SKM-1 treated with dmso at 0.1 percent for 144 hours (cell line): ENCODE data around the gene EAF2.

Source experiments
- DNase-seq: peaks from one replicate; lab custom pipeline; 2025; ENCODE audit not compliant: unreplicated experiment; lab: John Stamatoyannopoulos, UW

The EAF2 gene

DNA sequence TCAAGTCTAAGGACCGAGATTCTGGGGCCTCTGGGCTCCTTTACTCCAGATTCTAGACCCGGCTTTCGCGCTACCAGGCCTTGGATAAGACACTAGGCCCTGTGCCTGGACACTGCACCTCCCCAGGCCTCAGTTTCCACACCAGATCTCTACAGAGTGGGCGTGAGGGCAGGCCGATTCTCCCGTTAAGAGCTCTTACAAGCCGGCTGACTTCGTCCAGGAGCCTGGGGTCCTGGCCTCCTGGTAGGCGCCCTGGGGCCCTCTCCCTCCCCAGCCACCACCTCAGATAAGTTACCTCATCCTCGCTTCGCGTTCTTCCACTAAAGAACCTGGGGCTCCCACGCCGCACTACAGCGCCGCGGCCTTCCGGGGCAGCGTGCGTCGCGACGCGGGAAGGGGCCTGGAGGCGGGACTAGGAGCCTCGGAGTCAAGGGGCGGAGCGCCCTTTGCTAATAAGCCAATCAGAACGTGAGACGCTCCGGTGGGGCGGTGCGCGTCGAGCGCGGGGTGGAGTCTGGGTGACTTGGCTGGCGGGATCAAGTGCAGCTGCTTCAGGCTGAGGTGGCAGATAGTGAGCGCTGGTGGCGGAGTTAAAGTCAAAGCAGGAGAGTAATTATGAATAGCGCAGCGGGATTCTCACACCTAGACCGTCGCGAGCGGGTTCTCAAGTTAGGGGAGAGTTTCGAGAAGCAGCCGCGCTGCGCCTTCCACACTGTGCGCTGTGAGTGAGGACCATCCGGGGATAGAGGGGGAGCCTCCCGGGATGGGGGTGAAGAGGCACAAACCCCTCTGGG lies at the start of gene EAF2, which contains the start of gene IQCB1:
TSS of gene EAF2 (plus strand) at position 539 of the 794 bp plus-strand sequence. CDS start at position 616, 77 bp downstream.
TSS of gene IQCB1 (minus strand) at position 390 of the 794 bp plus-strand sequence. CDS start 6,100 bp downstream, outside the sequence.
- peak; percentile 93 for DNase-seq

DNA sequence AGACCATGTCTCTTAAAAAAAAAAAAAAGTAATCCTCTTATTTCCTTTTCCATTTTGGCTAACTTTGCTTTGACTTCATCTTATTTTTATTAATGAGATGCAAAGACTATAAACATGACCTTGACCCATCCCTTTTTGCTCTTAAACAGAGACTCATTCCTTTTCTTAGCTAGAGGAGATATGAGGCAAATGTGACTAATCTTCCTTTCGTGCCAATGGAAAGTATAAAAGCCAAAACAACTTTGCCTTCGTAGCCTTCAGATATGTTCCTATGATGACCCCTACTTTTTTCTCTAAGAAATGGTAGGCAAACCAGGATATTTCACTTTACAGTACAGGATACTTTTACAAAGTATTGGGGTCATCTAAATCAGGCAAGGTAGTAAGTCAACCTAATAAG lies 48.5 kb upstream of the EAF2 start:
- DNase-seq = no peak

DNA sequence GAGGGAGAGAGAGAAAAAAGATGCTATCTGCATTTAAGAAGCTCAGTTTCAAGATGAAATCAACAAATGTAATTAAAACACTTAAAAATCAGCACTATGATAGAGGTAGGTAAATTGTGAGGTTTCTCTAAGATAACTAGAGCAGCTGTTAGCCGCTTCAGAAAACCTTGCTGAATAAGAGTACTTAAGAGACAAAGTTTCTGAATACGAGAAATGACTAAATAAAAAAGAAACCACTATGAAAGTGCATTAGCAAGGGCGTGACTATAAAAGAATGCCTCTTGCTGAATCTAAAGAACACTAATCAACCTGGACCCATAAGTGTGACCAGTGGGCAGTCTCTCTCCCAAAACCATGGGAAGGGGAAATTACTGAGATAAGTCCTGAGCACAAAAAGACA lies 41.9 kb upstream of the EAF2 start:
- DNase-seq = no peak

DNA sequence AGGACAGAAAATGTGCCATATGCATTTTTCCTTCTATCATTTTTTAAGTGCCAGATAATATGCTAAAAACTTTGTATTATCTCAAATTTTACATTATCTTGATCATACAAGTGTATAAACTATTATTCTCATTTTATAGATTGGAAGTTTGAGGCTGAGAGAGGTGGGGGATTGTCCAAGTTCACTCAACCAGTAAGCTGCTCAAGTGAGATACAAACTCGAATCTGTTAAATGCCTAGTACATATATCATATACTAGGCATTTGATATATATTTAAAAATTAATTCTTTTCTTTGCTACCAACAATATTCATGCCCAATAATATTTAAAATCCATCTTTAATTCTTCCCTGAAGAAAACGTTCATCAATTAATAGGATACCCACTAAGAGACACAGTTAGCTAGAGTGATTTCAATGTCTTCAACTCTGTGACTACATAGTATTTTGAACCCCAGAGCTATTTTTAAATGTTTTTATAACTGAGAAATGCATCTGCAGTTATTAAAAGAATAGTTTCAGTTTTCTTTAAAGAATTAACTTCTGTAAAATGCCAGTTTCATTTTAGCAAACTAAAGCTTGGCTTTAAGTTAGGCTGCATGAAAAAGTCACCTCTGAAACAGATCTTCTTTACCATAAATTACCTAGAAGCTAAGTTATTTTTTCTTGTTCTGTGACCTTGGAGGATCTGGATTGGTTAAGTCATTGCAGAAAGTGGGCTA lies 40.6 kb upstream of the EAF2 start:
- no peak for DNase-seq

DNA sequence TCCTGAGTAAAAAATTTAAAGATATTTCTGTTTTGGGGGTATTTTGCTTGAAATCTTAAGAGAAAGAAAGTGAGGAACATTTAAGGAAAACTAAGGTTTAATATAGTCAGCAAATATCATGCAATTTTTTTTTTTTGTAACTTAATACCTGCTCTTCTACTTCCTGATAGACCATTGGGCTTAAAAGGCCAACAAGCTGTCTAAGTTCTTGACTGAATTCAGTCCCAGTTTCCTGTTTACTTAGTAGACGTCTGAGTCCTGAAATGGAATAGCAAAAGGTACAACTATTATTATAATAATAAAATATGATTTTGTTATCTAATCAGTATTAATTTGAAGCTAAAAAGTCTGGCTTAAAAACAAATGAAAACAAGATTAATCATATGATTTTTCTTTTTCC lies 38.0 kb upstream of the EAF2 start:
- no peak for DNase-seq

DNA sequence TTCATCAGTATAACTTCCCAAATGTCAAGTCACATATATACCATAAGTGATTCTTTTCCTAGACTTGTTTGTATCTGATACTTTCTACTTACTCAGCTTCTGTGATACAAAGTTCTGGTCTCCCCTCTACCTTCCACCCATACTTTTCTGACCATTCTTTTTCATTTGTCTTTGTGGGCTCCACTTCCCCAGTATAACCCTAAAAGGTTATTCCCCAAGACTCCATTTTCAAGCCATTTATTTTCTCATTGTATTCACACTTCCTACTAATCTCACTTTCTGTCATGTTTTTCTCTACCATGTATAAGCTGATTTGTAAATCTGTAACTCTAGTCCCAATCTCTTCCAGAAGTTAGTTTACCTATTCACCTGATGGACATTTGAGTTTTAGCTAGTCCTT lies 34.1 kb upstream of the EAF2 start:
- no peak for DNase-seq

DNA sequence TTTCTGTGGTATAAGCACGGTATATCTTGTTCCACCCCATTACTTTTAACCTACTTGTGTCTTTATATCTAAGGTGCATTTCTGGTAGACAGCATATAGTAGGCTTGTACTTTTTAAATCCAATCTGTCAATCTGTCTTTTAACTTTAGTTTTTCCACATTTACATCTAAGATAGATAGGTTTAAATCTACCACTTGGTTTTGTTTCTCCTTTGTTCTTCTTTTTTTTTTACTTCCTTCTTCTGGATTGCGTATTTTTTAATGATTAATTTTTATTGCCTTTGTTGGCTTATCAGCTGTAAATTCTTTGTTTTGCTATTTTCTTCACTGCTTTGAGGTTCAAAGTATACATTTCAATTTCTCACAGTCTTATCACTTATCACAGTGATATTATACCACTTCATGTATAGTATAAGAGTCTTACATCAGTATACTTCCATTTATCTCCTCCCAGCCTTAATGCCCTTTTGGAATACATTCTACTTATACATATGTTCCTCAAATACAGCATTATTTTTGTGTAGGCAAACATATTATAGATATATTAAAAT lies 31.2 kb upstream of the EAF2 start:
- DNase-seq = no peak

DNA sequence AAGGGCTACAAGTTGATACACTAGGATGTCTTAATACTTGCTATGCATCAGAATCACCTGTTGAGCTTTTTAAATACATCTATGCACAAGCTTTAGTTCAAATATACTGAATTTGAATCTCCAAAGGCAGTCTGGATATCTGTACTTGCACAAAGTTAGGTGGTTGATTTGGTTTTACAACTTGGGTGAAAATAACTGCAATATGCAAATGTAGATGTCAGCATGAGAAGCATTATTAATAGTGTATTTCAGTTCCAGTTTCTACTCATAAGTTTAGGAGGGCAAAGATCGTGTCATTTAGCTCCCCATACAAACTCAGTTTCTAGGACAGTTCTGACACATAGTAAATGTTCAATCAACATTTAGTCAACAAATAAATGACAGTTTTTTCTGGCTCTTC lies 25.8 kb upstream of the EAF2 start:
- DNase-seq = no peak

DNA sequence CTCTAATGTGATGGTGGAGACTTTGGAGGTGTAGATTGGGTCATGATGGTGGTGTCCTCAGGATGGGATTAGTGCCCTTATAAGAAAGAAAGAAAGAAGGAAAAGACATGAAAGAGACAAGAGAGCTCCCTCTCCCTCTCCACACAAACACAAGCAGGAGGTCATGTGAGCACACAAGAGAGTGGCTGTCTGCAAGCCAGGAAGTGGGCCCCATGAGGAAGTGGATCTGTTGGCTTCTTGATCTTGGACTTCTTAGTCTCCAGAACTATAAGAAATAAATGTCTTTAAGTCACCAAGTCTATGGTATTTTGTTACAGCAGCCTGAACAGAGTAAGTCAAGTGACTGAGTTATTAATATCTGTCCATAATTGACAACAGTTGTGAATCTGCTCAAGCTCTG lies 17.3 kb upstream of the EAF2 start:
- DNase-seq = no peak

DNA sequence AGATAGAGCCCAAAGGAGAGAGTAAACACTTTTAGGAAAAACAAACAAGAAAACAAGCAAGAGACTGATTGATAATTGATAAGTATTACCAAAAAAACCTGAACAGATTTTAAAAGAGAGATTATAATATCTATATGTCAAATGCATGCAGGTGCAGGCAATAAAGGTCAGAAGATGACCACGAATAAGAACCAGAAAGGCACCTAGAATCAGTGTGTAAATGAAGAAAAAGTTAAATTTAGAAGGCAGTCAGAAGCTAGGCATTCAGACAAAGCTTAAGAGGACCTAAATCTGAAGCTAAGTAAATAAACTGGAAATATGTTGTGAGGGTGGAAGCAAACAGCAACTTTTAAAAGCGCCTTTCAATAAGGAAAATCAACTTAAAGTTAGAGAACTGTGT lies 16.4 kb upstream of the EAF2 start:
- no peak for DNase-seq

DNA sequence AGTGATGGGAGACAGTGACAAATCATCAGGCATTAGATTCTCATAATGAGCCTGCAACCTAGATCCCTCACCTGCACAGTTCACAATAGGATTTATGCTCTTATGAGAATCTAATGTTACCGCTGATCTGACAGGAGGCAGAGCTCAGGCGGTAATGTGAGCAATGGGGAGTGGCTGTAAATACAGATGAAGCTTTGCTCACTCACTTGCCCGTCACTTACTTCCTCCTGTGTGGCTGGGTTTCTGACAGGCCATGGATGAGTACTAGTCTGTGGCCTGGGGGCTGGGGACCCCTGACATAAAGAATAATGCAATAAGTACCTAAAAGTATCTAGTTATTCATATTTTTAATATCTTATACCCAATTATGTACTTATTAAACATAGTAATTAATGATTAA lies 15.8 kb upstream of the EAF2 start:
- DNase-seq = no peak

DNA sequence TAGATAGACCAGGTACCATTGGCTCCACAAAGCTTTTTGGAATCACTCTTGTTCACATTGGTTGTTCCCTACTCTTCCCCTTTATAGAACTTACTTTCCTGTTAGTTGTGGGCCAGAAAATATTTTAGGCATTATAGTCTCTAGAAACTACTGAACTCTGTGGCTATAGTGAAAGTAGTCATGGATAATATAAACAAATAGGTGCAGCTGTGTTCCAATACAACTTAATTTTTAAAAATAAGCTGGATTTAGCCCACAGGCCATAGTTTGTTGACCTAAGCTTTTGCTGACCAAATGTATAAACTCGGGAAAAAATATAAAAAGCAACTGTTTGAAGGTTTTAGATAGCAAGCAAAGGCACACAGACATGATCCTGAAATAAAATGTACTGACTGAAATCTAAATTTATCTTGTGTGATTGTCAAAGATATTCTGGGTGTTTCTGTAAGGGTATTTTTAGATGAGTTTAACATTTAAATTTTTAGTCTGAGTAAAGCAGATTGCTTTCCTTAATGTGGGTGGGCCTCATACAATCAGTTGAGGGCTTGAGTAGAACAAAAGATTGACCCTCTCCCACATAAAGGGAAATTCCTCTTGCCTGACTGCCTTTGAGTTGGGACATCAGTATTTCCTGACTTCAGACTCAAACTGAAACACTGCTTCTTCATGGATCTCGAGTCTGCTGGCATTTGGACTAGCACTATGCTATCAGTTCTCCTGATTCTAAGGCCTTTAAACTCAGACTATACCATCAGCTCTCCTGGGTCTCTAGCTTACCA lies 13.4 kb upstream of the EAF2 start:
- no peak for DNase-seq

DNA sequence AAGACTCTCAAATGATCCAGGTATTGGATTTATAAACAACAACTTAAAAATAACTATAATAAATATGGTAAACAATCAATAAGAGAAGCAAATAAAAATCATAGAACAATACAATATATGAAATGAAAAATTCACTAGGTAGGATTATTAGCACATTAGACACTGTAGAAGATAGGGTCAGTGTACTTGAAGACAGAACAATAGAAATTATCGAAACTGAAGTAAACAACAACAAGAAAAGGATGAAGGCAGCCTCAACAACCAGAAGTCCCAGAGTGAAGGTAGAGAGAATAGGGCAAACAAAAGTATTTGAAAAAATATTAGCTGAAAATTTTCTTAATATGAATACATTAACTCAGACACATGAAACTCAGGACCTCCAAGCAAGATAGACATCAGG lies 12.0 kb upstream of the EAF2 start:
- DNase-seq = no peak

DNA sequence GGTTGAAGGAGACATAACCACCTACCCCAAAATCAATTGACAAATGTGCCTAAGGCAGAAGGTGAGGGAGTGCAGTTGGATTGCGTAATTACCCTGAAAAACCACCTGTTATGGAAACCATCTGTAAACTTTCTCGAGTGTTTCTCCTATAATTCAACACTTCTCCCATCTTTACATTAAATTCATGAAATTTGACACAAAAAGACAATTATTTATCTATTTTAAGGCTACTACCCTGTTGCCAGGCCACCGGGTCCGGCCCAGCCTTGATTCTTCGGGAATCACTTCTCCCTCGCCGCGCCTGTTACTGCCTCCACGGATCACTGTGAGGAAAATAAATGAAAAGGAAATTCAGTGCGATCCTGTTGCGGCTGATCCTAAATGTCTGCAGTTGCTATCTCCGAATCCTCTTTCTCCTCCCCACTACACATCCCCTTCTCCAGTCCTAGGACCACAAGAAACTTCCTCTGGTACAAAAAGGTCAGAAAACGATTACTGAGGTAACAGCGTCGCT lies 795 bp upstream of the EAF2 start:
- DNase-seq = no peak

DNA sequence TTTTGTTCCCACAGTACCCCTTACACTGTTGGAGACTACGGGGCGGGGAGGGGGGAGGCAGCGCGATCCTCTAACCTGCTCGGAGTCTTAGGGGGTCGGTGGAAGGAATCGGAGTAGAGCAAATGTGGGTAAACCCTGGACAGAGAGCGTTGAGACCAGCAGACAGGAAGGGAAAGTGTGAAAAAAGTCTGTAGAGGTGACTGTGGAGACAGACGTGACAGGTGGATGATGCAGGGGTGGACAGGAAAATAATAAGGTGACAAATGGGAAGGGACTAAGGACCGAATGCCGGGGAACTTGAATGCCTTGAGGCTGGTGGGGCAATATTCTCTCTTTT lies 424 bp downstream of the EAF2 start:
- DNase-seq = peak; percentile 31

DNA sequence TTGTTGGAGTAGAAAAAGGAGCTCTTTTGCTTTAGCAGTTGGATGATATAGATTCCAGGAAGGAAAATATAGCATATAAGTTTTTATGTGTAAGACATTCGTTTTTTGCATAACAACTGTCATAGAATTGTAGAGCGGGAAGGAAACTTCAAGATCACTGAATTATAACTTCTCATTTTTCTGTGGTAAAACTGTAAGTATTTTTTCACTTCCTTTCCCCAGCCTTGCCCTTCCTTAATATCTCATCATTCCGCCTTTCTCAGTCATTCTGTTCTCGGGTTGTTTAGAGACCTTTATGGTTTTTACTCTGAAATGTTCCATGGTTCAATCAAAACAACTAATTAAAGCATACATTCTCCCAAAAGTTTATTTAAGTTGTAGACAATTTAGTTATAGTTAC lies 1.1 kb downstream of the EAF2 start:
- peak; percentile 57 for DNase-seq

DNA sequence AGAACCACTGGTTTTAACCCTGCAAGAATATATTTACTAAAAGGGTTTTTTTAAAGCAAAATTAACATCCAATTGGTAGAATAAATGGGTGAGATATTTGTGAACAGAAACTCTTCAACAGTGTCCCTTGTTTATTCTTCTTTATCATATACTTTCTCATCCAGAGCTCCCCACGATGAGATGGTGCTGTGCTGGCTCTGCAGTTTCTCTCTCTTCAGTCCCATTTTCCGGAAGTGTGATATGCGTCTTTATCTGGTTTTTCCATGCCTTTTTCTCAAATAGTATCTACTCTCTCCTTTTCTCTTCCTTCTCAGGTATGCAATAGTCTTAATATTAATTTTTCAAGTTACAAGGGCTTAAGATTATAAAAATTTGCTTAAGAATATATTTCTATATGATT lies 1.5 kb downstream of the EAF2 start:
- no peak for DNase-seq

DNA sequence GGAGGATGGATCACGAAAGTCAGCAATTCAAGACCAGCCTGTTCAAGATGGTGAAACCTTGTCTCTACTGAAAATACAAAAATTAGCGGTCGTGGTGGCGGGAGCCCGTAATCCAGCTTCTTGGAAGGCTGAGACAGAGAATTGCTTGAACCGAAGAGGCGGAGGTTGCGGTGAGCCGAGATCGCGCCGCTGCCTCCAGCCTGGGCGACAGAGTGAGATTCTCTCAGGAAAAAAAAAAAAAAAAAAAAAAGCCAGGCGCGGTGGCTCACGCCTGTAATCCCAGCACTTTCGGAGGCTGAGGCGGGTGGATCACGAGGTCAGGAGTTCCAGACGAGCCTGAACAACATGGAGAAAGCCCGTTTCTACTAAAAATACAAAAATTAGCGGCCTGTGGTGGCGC lies 5.0 kb downstream of the EAF2 start:
- DNase-seq = no peak

DNA sequence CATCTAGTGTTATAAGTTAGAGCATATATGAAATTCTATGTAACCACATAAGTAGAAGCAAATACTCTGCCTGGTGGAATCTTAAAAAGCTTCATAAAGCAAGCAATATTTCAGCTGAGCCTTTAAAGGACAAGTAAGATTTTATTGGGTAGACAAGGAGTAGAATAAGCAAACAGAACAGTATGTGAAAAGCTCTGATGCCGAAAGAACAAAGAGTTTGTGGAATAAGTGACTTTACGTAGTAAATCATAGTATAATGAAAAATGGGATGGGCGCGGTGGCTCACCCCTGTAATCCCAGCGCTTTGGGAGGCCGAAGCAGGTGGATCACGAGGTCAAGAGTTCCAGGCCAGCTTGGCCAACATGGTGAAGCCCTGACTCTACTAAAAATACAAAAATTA lies 9.9 kb downstream of the EAF2 start:
- DNase-seq = no peak

DNA sequence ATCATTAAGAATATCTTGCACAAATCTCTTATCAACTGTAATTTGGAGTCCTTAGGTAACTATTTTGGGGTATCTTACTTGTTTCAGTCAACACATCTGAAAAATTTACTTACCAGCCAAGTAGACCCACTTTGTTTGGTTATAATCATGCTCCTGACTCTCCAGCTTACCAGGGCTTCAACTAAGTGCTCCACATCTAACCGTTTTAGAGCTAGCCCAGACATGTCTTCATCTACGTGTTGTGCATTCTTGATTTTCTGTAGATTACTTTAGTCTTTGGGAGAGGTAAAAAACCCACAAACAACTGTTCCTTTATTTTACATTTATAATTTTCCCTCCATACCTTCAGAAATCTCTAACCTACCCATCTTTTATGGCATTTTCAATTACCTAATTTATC lies 17.2 kb downstream of the EAF2 start:
- no peak for DNase-seq

DNA sequence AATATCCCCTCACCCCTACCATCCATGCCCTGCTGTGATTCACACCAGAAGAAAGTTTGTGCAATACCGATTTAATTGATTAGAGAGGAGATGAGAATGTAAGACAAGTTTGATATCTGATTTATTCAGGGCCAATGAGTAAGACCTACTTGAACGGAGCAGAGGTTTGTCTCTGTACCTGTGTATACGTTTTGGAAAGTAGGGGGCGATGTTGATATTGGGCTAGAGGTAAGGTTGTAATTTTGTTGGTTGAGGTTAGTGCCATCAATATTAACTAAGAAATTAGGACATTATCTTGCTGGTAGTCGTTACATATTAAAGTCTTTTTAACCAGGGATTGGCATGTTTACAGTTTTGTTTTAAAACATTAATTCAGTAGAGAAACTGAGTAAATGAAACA lies 20.5 kb downstream of the EAF2 start:
- DNase-seq = no peak
